ENCODE data around the gene DLGAP4.

DNA sequence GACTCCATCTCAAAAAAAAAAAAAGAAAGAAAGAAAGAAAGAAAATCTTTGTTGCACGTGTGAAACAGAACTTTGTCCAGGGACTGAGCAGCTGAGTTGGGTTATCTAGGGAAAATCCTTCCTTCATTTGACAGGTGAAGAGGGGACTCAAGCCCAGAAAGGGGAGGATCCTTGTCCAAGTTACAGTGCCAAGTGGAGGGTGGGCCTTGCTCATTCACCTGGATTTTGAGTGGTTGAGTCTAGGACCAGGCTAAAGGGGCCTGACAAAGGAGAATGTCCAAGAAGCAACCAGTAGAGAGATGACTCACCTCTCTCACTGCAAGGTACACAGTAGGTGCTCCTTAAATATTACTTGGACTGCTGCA is 269.9 kb downstream of the DLGAP4 start:
- TF ChIP-seq, protein P1, sequence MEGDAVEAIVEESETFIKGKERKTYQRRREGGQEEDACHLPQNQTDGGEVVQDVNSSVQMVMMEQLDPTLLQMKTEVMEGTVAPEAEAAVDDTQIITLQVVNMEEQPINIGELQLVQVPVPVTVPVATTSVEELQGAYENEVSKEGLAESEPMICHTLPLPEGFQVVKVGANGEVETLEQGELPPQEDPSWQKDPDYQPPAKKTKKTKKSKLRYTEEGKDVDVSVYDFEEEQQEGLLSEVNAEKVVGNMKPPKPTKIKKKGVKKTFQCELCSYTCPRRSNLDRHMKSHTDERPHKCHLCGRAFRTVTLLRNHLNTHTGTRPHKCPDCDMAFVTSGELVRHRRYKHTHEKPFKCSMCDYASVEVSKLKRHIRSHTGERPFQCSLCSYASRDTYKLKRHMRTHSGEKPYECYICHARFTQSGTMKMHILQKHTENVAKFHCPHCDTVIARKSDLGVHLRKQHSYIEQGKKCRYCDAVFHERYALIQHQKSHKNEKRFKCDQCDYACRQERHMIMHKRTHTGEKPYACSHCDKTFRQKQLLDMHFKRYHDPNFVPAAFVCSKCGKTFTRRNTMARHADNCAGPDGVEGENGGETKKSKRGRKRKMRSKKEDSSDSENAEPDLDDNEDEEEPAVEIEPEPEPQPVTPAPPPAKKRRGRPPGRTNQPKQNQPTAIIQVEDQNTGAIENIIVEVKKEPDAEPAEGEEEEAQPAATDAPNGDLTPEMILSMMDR (IDR thresholded peaks at IDR 0.05) = no peak
- TF ChIP-seq POLR2A (IDR thresholded peaks at IDR 0.05) (no peak), EP300 (IDR thresholded peaks at IDR 0.05) (no peak)

Data from ovary (tissue), 3 donors.